HCT116 (cell line): ENCODE measurements around the gene SULT1E1.

ENCODE experiments used
- CTCF ChIP-seq, 3 experiments: fragments of 200-600 bp in 1 of 3; sonication (generic) in 1 of 3; IDR thresholded peaks in 2 of 3; conservative IDR thresholded peaks in 1 of 3; 2 replicates each; pipeline ENCODE4 v1.5.1; 2012 to 2017; ENCODE audit warnings: low read depth in 2 of 3, low read length in 2 of 3, antibody characterized with exemption in 1 of 3, borderline replicate concordance in 1 of 3, control low read depth in 1 of 3, mild to moderate bottlenecking in 1 of 3, mixed read lengths in 1 of 3, mixed run types in 1 of 3, moderate library complexity in 1 of 3; ENCODE audit not compliant: insufficient read depth in 1 of 3
- EZH2 ChIP-seq: fragments of 200-600 bp; sonication (generic); IDR thresholded peaks from 2 replicates; pipeline ENCODE4 v1.6.1; 2017; ENCODE audit warnings: antibody characterized with exemption, mixed run types
- EZH2phosphoT487 ChIP-seq: fragments of 200-600 bp; IDR thresholded peaks from 2 replicates; pipeline ENCODE4 v1.6.1; 2018; ENCODE audit warnings: antibody characterized with exemption, borderline replicate concordance
- MAX ChIP-seq: IDR thresholded peaks from 2 replicates; pipeline ENCODE4 v1.6.1; 2012
- POLR2A ChIP-seq: IDR thresholded peaks from 2 replicates; pipeline ENCODE4 v1.7.0; 2011; ENCODE audit warnings: borderline replicate concordance; ENCODE audit not compliant: insufficient read depth, insufficient read length; ENCODE audit errors: extremely low read depth
- POLR2AphosphoS5 ChIP-seq: IDR thresholded peaks from 2 replicates; pipeline ENCODE4 v1.6.1; 2011; ENCODE audit warnings: mild to moderate bottlenecking, low read depth, low read length, moderate library complexity
- RAD21 ChIP-seq: IDR thresholded peaks from 2 replicates; pipeline ENCODE4 v1.6.1; 2012; ENCODE audit warnings: low read depth, mild to moderate bottlenecking
- REST ChIP-seq: IDR thresholded peaks from 2 replicates; pipeline ENCODE4 v1.6.1; 2012; ENCODE audit warnings: low read depth
- SIN3A ChIP-seq: IDR thresholded peaks from 2 replicates; pipeline ENCODE4 v1.6.1; 2012; ENCODE audit warnings: low read depth
- YY1 ChIP-seq: IDR thresholded peaks from 2 replicates; pipeline ENCODE4 v1.6.1; 2011; ENCODE audit warnings: low read length, low read depth, moderate library complexity, mild to moderate bottlenecking; ENCODE audit not compliant: insufficient replicate concordance; ENCODE audit errors: extremely low read depth
- ZNF274 ChIP-seq: fragments of 200-500 bp; sonication (Bioruptor generic); IDR thresholded peaks from 2 replicates; pipeline ENCODE4 v1.6.1; 2014; ENCODE audit warnings: mild to moderate bottlenecking, low read depth, low read length, inconsistent platforms

- no peak for TF ChIP-seq POLR2A
- no peak for TF ChIP-seq CTCF (IDR thresholded peaks at IDR 0.05 in 2 of 3, conservative IDR thresholded peaks at IDR 0.05 in 1 of 3; ENCODE audit: borderline replicate concordance in 1 of 3, insufficient read depth in 1 of 3, low read depth in 2 of 3, low read length in 2 of 3)
- TF ChIP-seq REST = no peak
- no peak for TF ChIP-seq MAX
- no peak for TF ChIP-seq EZH2
- no peak for TF ChIP-seq SIN3A
- TF ChIP-seq POLR2AphosphoS5 = no peak
- no peak for TF ChIP-seq EZH2phosphoT487
- TF ChIP-seq YY1 = no peak
- TF ChIP-seq ZNF274 = no peak
- no peak for TF ChIP-seq RAD21
Measured at GRCh38 chr4:69830560-69831269, 29.2 kb downstream of the SULT1E1 start.
